SJSA1 (cell line): Measurements from ENCODE around the gene ZMYM2. TPM values are rescaled to one million over a fixed set of nuclear protein-coding genes. Genes with fewer than 3 reads are reported as not detected.

Source experiments
- DNase-seq, 2 experiments: peaks; one replicate each; pipeline ENCODE4 v3.0.0-alpha.2; 2015 to 2020; ENCODE audit warnings: low spot score in 2 of 2, low read depth in 1 of 2
- H3K27ac ChIP-seq: fragments of 250-450 bp; sonication (Bioruptor Pico); 2 replicates; pipeline ENCODE4 v1.5.1; 2020; ENCODE audit warnings: mild to moderate bottlenecking, moderate library complexity
- H3K27me3 ChIP-seq: fragments of 250-450 bp; sonication (Bioruptor Pico); replicated peaks from 2 replicates; pipeline ENCODE4 v1.5.1; 2020; ENCODE audit warnings: mild to moderate bottlenecking, moderate library complexity
- H3K36me3 ChIP-seq: fragments of 250-450 bp; sonication (Bioruptor Pico); 2 replicates; pipeline ENCODE4 v1.5.1; 2020; ENCODE audit warnings: mild to moderate bottlenecking
- H3K4me1 ChIP-seq: fragments of 250-450 bp; sonication (Bioruptor Pico); replicated peaks from 2 replicates; pipeline ENCODE4 v1.6.1; 2021; ENCODE audit warnings: mild to moderate bottlenecking
- H3K4me3 ChIP-seq: fragments of 250-450 bp; sonication (Bioruptor Pico); 2 replicates; pipeline ENCODE4 v1.5.1; 2020; ENCODE audit warnings: mild to moderate bottlenecking
- H3K9me3 ChIP-seq: fragments of 250-450 bp; sonication (Bioruptor Pico); replicated peaks from 2 replicates; pipeline ENCODE4 v1.5.1; 2020; ENCODE audit warnings: mild to moderate bottlenecking
- total RNA-seq: library from RNA; depleted of rRNA; stranded (reverse); fragments of >200 nt; shearing (Covaris generic); gene quantifications from 2 replicates; pipeline ENCODE4 v1.2.3, GENCODE V29; 2014; rRNA removed

The ZMYM2 gene
- 22.5 and 30.4 TPM in 2 replicates for total RNA-seq

DNA sequence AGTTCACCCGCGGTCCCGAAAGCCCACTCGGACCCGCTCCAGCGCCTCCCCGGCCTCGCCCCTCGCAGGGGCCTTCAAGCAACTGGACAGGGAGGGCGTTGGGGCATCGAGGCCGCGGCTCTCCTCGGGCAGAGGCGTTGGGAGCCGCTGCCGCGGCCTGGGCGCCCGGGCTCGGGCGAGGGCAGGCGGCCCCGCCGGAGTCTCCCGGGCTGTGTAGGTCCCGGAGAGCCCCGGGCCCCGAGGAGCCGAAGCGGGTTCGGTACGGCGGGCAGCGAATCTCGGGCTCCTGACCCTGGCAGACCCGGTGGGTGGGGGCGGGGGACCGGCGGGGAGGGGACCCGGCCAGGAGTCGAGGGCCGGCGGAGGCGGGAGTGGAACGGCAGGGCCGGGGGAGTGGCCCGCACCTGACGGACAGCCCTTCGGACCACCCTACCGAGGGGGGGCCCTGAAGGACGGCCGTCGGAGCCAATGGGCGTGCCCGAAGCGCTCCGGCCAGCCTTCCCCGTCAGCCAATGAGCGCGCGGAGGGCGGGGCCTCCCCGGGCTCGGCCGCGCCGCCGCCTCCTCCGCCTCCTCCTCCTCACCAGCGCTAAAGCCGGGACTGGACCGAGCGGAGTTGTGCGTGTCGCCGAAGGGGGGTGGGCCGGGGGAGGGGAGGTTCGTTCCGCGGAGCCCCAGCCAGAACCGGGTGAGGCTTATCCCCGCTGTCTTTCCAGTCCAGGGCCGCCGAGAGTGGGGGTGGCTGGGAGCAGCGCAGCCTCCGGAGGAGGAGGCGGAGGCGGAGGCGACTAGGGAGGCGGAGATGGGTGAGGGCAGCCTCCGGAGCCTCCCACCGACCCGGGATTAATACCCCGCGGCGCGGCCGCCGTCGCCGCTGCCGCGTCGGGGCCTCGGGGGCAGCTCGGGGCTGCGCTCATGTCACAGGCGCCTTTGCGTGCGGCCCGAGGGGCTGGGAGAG is at the start of gene ZMYM2:
ZMYM2 (plus strand) TSS at position 573 of the 957 bp plus-strand sequence. CDS start 34,346 bp downstream, outside the sequence.
- H3K27ac ChIP-seq, result peak within 1 kb of the TSS; percentile 68
- DNase-seq, result peak; percentile 94 to 97

GRCh38 chr13:19910336-19911072 is 48.0 kb upstream of the ZMYM2 start:
- H3K27me3 ChIP-seq, result no peaks in the 10 kb centered on the region
- no peaks in the 10 kb centered on the region for H3K4me1 ChIP-seq
- no peaks in the 10 kb centered on the region for H3K9me3 ChIP-seq
- no peak overlapping the region for H3K4me3 ChIP-seq
- no peak overlapping the region for H3K27ac ChIP-seq
- no peaks in the 10 kb centered on the region for H3K36me3 ChIP-seq
- peak in 1 of 2 experiments; percentile 25 for DNase-seq

More for the DNA sequence above, at the start of gene ZMYM2:
- H3K4me1 ChIP-seq, result peaks cover 16% of the 10 kb centered on the region
- H3K4me3 ChIP-seq, result peak within 1 kb of the TSS; percentile 83
- no peaks in the 10 kb centered on the region for H3K27me3 ChIP-seq
- H3K9me3 ChIP-seq, result no peaks in the 10 kb centered on the region
- peaks cover 20% of the 10 kb centered on the region for H3K36me3 ChIP-seq

- Histone ChIP-seq H3K9me3 (no peaks in the 10 kb centered on the region), H3K4me3 (no peak overlapping the region), H3K27me3 (no peaks in the 10 kb centered on the region), H3K36me3 (no peaks in the 10 kb centered on the region), H3K4me1 (no peaks in the 10 kb centered on the region), H3K27ac (no peak overlapping the region)
- peak in 1 of 2 experiments; percentile 4 for DNase-seq
Measured at GRCh38 chr13:19927117-19927748, 31.3 kb upstream of the ZMYM2 start.

- no peaks in the 10 kb centered on the region for H3K27me3 ChIP-seq
- no peaks in the 10 kb centered on the region for H3K4me1 ChIP-seq
- no peaks in the 10 kb centered on the region for H3K9me3 ChIP-seq
- H3K4me3 ChIP-seq, result no peak overlapping the region
- no peak for DNase-seq
- H3K27ac ChIP-seq, result no peak overlapping the region
- no peaks in the 10 kb centered on the region for H3K36me3 ChIP-seq
Measured at GRCh38 chr13:19940106-19940505, 18.4 kb upstream of the ZMYM2 start.

DNA sequence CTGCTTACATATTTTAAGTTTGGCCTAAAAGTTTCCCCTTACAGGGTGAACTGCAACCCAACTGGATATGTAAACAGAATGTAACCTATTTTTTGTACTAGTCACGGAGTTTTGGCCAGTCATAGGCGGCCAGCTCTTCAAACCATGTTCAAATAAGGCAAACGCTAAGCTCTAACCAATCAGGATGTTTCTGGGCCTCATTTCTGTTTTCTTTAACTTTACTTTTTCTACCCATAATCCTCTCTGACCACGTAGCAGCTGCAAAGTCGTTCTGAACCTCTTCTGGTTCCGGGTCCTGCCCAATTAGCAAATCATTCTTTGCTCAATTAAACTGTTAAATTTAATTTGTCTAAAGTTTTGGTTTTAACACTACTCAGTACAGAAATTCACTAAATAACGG is 8.2 kb upstream of the ZMYM2 start:
- Histone ChIP-seq H3K27me3 (no peaks in the 10 kb centered on the region), H3K4me1 (no peaks in the 10 kb centered on the region), H3K36me3 (no peaks in the 10 kb centered on the region), H3K27ac (no peak overlapping the region), H3K9me3 (no peaks in the 10 kb centered on the region), H3K4me3 (no peak overlapping the region)
- DNase-seq, result no peak

DNA sequence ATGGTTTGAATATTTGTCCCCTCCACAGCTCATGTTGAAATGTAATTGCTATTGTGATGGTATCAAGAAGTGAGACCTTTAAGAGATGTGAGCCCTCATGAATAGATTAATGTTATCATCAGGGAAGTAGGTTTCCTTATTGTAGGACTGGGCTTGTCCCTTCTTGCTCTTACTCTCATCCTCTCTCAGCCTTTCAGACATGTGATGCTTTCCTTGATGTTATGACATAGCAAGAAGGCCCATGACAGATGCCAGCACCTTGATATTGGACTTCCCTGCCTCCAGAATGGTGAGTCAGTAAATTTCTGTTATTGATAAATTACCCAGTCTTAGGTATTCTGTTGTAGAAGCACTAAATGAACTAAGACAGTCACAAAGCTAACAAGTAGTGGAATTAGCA is 5.7 kb upstream of the ZMYM2 start:
- Histone ChIP-seq H3K4me3 (no peak overlapping the region), H3K27ac (no peak overlapping the region), H3K27me3 (no peaks in the 10 kb centered on the region), H3K4me1 (peaks cover 3% of the 10 kb centered on the region), H3K9me3 (no peaks in the 10 kb centered on the region), H3K36me3 (no peaks in the 10 kb centered on the region)
- no peak for DNase-seq

- Histone ChIP-seq H3K4me3 (no peak overlapping the region), H3K36me3 (peaks cover 7% of the 10 kb centered on the region), H3K27ac (no peak overlapping the region), H3K9me3 (no peaks in the 10 kb centered on the region), H3K4me1 (peaks cover 16% of the 10 kb centered on the region), H3K27me3 (no peaks in the 10 kb centered on the region)
- DNase-seq, result no peak
Measured at GRCh38 chr13:19955873-19956559, 2.5 kb upstream of the ZMYM2 start.

DNA sequence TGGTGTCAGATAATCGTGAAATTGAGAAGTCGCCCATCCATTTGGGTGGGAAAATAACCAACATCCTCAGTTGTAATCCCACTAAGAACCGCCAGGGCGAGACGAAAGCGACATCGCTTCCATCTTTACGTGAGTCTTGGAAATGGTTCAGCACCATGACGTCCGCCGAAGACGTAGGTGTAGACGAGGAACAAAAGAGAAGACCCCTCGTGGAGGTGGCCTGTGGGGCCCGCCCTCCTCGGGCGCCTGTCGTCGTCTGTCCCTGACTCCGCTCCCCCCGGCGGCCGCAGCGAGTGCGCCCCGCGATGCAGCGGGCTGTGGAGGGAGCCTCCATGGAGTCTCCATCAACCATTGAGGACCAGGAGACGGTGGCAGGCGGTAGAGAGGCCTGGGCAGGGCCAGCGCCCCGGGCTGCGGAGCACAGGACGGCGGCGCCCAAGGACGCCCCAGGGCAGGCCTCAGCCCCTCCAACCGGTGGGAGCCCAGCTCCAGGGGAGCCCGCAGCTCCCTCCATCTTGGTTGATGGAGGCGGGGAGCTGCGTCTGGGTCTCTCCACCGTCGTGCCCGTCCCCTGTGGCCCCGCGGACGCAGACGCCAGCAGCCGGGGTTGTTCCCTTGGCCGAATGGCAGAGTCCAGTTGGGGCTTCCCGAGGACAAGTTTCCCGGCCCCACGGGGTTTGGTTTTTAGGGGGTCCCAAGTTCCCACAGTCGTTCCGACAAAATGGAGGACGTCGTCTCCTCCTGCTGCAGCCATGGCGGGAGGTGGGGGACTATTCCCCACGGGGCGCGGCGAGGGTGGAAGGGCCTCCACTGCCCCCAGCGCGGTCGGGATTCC is 990 bp upstream of the ZMYM2 start:
- peaks cover 16% of the 10 kb centered on the region for H3K36me3 ChIP-seq
- peak overlapping the region; percentile 83 for H3K4me3 ChIP-seq
- no peaks in the 10 kb centered on the region for H3K9me3 ChIP-seq
- peaks cover 16% of the 10 kb centered on the region for H3K4me1 ChIP-seq
- no peak for DNase-seq
- H3K27ac ChIP-seq, result peak overlapping the region; percentile 50
- H3K27me3 ChIP-seq, result no peaks in the 10 kb centered on the region

DNA sequence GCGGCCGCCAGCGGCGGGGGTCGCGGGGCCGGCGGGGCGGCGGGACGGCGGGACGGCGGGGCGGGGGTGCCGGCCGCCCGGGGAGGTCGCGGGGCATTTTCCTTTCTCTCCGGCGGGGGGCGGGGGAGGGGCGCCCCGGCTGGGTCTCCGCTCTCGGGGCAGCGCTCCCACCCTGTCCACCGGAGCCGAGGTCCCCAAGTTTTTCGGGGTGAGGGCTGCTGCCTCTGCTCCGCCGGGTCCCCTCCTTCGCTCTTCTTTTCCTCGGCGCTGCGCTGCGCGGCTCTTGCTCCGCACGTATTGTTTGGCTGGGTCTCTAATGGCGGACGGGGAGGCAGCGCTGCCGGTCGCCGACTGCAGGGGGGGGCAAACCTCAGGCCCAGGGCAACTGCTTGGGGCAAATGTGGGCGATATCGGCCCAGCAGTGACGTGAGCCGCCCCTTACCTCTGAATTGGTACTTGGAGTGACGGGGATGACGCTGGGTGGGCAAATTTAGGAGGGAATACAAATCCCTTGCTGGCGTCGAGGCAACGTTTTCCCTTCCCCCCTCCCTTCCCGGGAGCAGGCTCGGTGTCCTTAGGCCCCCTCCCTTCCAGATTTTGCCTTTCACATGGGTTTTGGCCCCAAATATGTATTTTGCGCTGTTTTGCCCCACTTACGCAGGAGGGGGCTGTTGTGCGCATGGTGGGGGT is 759 bp downstream of the ZMYM2 start:
- DNase-seq, result peak; percentile 58 to 70
- peaks cover 16% of the 10 kb centered on the region for H3K4me1 ChIP-seq
- peak overlapping the region; percentile 68 for H3K27ac ChIP-seq

DNA sequence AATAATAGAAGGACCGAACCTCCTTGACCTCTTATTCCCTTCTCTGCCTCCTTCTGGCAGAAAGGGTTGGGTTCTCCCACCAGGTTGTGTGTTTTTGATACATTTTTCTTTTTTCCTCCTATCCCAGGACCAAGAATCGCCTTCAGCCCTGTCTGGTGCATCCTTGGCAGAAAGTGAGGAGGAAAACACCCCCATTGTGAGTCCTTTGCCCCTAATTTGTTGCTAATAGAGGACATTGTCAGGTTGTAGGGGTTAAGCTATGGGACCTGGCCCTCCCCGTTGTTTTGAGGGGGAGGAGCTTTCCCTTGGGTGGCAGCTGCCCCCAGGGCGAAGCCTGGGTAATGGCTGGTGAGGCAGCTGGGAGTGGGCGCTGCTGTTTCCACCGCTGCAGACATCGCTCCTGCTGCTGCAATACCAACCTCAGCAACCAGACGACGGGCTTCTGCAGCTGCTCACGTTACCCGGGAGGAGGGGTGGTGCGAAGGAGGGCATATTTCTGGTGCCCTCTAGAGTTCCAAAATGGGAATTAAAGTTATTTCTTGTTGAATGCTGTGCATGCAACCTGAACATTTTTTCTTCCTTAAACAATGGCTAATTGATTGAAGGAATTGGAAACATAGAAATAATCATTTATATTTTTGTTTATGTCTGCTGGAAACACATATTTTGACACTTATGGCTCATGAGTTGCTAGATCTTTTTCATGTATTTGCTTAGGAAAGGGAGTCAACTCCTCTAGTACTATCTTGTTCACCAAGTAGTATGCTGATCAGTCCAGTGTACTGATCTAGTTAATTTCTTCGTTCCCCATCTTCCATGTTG is 1.5 kb downstream of the ZMYM2 start:
- Histone ChIP-seq H3K27ac (no peak overlapping the region), H3K4me1 (peaks cover 16% of the 10 kb centered on the region), H3K9me3 (no peaks in the 10 kb centered on the region), H3K27me3 (no peaks in the 10 kb centered on the region), H3K36me3 (peaks cover 20% of the 10 kb centered on the region), H3K4me3 (peak overlapping the region; percentile 83)
- DNase-seq, result peak; percentile 67 to 85

More for the DNA sequence above, 759 bp downstream of the ZMYM2 start:
- peak overlapping the region; percentile 83 for H3K4me3 ChIP-seq
- peaks cover 20% of the 10 kb centered on the region for H3K36me3 ChIP-seq
- H3K27me3 ChIP-seq, result no peaks in the 10 kb centered on the region
- H3K9me3 ChIP-seq, result no peaks in the 10 kb centered on the region

GRCh38 chr13:19960653-19960976 is 2.1 kb downstream of the ZMYM2 start:
- peaks cover 16% of the 10 kb centered on the region for H3K4me1 ChIP-seq
- no peaks in the 10 kb centered on the region for H3K9me3 ChIP-seq
- H3K27me3 ChIP-seq, result no peaks in the 10 kb centered on the region
- no peak for DNase-seq
- no peak overlapping the region for H3K27ac ChIP-seq
- H3K36me3 ChIP-seq, result peaks cover 20% of the 10 kb centered on the region
- no peak overlapping the region; the same call in 1 of the 2 replicates for H3K4me3 ChIP-seq
